Activated T-cell treated with anti-CD3 and anti-CD28 coated beads, Interleukin-2, amount 50 U/mL, for 24 hours (primary cell): ENCODE data around the gene MYO1E.
A peak's percentile ranks its signal among the peaks of the same experiment; 100 is the strongest.
"Not testable (repeated sequence)": the region's sequence is repeated elsewhere in the genome, so short reads cannot be mapped to it uniquely, and the experiment has no call there.

Source experiments
- DNase-seq: peaks from one replicate; pipeline ENCODE4 v3.0.0-alpha.2; 2020
- H3K27ac Mint-ChIP-seq: 2 replicates; pipeline ENCODE4 v1.8.0; 2020; ENCODE audit warnings: mild to moderate bottlenecking, mixed read lengths
- H3K27me3 Mint-ChIP-seq: 2 replicates; pipeline ENCODE4 v1.8.0; 2020; ENCODE audit warnings: mixed read lengths
- H3K36me3 Mint-ChIP-seq: 2 replicates; pipeline ENCODE4 v1.8.0; 2020; ENCODE audit warnings: low read depth, mixed read lengths
- H3K4me1 Mint-ChIP-seq: 2 replicates; pipeline ENCODE4 v1.8.0; 2020; ENCODE audit warnings: low read depth, mixed read lengths
- H3K4me3 Mint-ChIP-seq: 2 replicates; pipeline ENCODE4 v1.8.0; 2020; ENCODE audit warnings: mild to moderate bottlenecking, moderate library complexity, mixed read lengths
- H3K9me3 Mint-ChIP-seq: 2 replicates; pipeline ENCODE4 v1.8.0; 2020; ENCODE audit warnings: mixed read lengths

MYO1E gene

GRCh38 chr15:59176653-59177316 lies 195.9 kb downstream of the MYO1E start:
- peaks cover 26% of the 10 kb centered on the region for H3K27me3 Mint-ChIP-seq
- no peak overlapping the region for H3K27ac Mint-ChIP-seq
- DNase-seq: no peak
- H3K9me3 Mint-ChIP-seq: peaks cover 10% of the 10 kb centered on the region
- H3K36me3 Mint-ChIP-seq: peaks cover 5% of the 10 kb centered on the region
- H3K4me1 Mint-ChIP-seq: peaks cover 13% of the 10 kb centered on the region
- H3K4me3 Mint-ChIP-seq: no peak overlapping the region

GRCh38 chr15:59174835-59175831 lies 197.5 kb downstream of the MYO1E start:
- DNase-seq: peak; percentile 56
- H3K27me3 Mint-ChIP-seq: peaks cover 26% of the 10 kb centered on the region
- no peak overlapping the region for H3K4me3 Mint-ChIP-seq
- no peak overlapping the region for H3K27ac Mint-ChIP-seq
- H3K9me3 Mint-ChIP-seq: no peaks in the 10 kb centered on the region
- peaks cover 13% of the 10 kb centered on the region for H3K4me1 Mint-ChIP-seq
- no peaks in the 10 kb centered on the region for H3K36me3 Mint-ChIP-seq

GRCh38 chr15:59174151-59174834 lies 198.4 kb downstream of the MYO1E start:
- H3K36me3 Mint-ChIP-seq: no peaks in the 10 kb centered on the region
- H3K27me3 Mint-ChIP-seq: peaks cover 26% of the 10 kb centered on the region
- DNase-seq: no peak
- no peaks in the 10 kb centered on the region for H3K9me3 Mint-ChIP-seq
- H3K27ac Mint-ChIP-seq: no peak overlapping the region
- peaks cover 17% of the 10 kb centered on the region for H3K4me1 Mint-ChIP-seq
- no peak overlapping the region for H3K4me3 Mint-ChIP-seq

- no peaks in the 10 kb centered on the region for H3K9me3 Mint-ChIP-seq
- H3K36me3 Mint-ChIP-seq: no peaks in the 10 kb centered on the region
- H3K27me3 Mint-ChIP-seq: peaks cover 23% of the 10 kb centered on the region
- H3K4me3 Mint-ChIP-seq: no peak overlapping the region
- no peak for DNase-seq
- H3K4me1 Mint-ChIP-seq: peaks cover 18% of the 10 kb centered on the region
- H3K27ac Mint-ChIP-seq: no peak overlapping the region
Measured at GRCh38 chr15:59173194-59173593, 199.5 kb downstream of the MYO1E start.

- no peaks in the 10 kb centered on the region for H3K36me3 Mint-ChIP-seq
- no peaks in the 10 kb centered on the region for H3K9me3 Mint-ChIP-seq
Measured at GRCh38 chr15:59172289-59172901, 200.3 kb downstream of the MYO1E start.

GRCh38 chr15:59171067-59171397 lies 201.6 kb downstream of the MYO1E start:
- no peak overlapping the region for H3K27ac Mint-ChIP-seq
- no peaks in the 10 kb centered on the region for H3K36me3 Mint-ChIP-seq
- peaks cover 11% of the 10 kb centered on the region for H3K4me1 Mint-ChIP-seq
- no peak overlapping the region for H3K4me3 Mint-ChIP-seq
- no peak for DNase-seq
- H3K27me3 Mint-ChIP-seq: peaks cover 12% of the 10 kb centered on the region
- no peaks in the 10 kb centered on the region for H3K9me3 Mint-ChIP-seq

More at GRCh38 chr15:59172289-59172901, 200.3 kb downstream of the MYO1E start:
- Mint-ChIP-seq H3K4me3 (no peak overlapping the region), H3K27me3 (peaks cover 16% of the 10 kb centered on the region), H3K27ac (no peak overlapping the region), H3K4me1 (peaks cover 16% of the 10 kb centered on the region)
- DNase-seq: no peak

- H3K9me3 Mint-ChIP-seq: no peaks in the 10 kb centered on the region
- H3K36me3 Mint-ChIP-seq: no peaks in the 10 kb centered on the region
- DNase-seq: no peak
- H3K4me3 Mint-ChIP-seq: no peak overlapping the region
- peaks cover 11% of the 10 kb centered on the region for H3K4me1 Mint-ChIP-seq
- H3K27ac Mint-ChIP-seq: peak overlapping the region; percentile 22
- H3K27me3 Mint-ChIP-seq: peaks cover 8% of the 10 kb centered on the region
Measured at GRCh38 chr15:59170295-59171066, 202.2 kb downstream of the MYO1E start.

- peaks cover 5% of the 10 kb centered on the region for H3K4me1 Mint-ChIP-seq
- no peak overlapping the region for H3K4me3 Mint-ChIP-seq
- H3K27me3 Mint-ChIP-seq: peaks cover 2% of the 10 kb centered on the region
- H3K9me3 Mint-ChIP-seq: no peaks in the 10 kb centered on the region
- H3K36me3 Mint-ChIP-seq: no peaks in the 10 kb centered on the region
- H3K27ac Mint-ChIP-seq: peak overlapping the region; percentile 26
- no peak for DNase-seq
Measured at GRCh38 chr15:59169251-59169708, 203.4 kb downstream of the MYO1E start.

GRCh38 chr15:59168536-59168935 lies 204.1 kb downstream of the MYO1E start:
- Mint-ChIP-seq H3K27ac (no peak overlapping the region), H3K4me3 (no peak overlapping the region), H3K9me3 (no peaks in the 10 kb centered on the region), H3K4me1 (peaks cover 5% of the 10 kb centered on the region), H3K36me3 (no peaks in the 10 kb centered on the region), H3K27me3 (peaks cover 2% of the 10 kb centered on the region)
- DNase-seq: no peak

- DNase-seq: no peak
- Mint-ChIP-seq H3K9me3 (no peaks in the 10 kb centered on the region), H3K27ac (no peak overlapping the region), H3K4me3 (no peak overlapping the region), H3K36me3 (no peaks in the 10 kb centered on the region), H3K27me3 (peaks cover 2% of the 10 kb centered on the region), H3K4me1 (peaks cover 5% of the 10 kb centered on the region)
Measured at GRCh38 chr15:59166601-59167265, 205.9 kb downstream of the MYO1E start.

GRCh38 chr15:59166166-59166565 lies 206.5 kb downstream of the MYO1E start:
- peaks cover 2% of the 10 kb centered on the region for H3K27me3 Mint-ChIP-seq

GRCh38 chr15:59165726-59166125 lies 206.9 kb downstream of the MYO1E start:
- DNase-seq: no peak
- H3K4me3 Mint-ChIP-seq: no peak overlapping the region
- H3K27me3 Mint-ChIP-seq: peaks cover 2% of the 10 kb centered on the region
- H3K27ac Mint-ChIP-seq: no peak overlapping the region
- no peaks in the 10 kb centered on the region for H3K36me3 Mint-ChIP-seq
- peaks cover 5% of the 10 kb centered on the region for H3K4me1 Mint-ChIP-seq
- no peaks in the 10 kb centered on the region for H3K9me3 Mint-ChIP-seq

More at GRCh38 chr15:59166166-59166565, 206.5 kb downstream of the MYO1E start:
- Mint-ChIP-seq H3K27ac (no peak overlapping the region), H3K9me3 (no peaks in the 10 kb centered on the region), H3K4me3 (no peak overlapping the region), H3K36me3 (no peaks in the 10 kb centered on the region), H3K4me1 (peaks cover 5% of the 10 kb centered on the region)
- no peak for DNase-seq

- H3K4me3 Mint-ChIP-seq, H3K36me3 Mint-ChIP-seq, H3K27me3 Mint-ChIP-seq, H3K9me3 Mint-ChIP-seq, H3K4me1 Mint-ChIP-seq, H3K27ac Mint-ChIP-seq, DNase-seq: not testable (repeated sequence)
Measured at GRCh38 chr15:59162080-59162479, 210.6 kb downstream of the MYO1E start.
